K562 (cell line): ENCODE results near the gene SCN1A. TPM values are rescaled to one million over a fixed set of nuclear protein-coding genes. Genes with fewer than 3 reads are reported as not detected.

Experiments
- ATAC-seq: fragments of 200-7000 bp; cut with Tn5 transposase; 3 replicates; pipeline ENCODE4 v1.9.1; 2020; ENCODE audit warnings: moderate library complexity
- BruUV-seq: library from RNA; stranded (reverse); fragments of 400-500 nt; replicated peaks from 2 replicates; lab custom pipeline; 2021; lab: Mats Ljungman, UMichigan
- CTCF ChIA-PET: fragments of 300-600 bp; formaldehyde crosslinking; extraction: SDS; loops from one replicate; lab custom pipeline; 2021; ENCODE audit warnings: low intra/inter-chr PET ratio; lab: Yijun Ruan, JAX
- POLR2A ChIA-PET: fragments of 300-600, 350-650 bp; sonication (Branson Sonifier 250); formaldehyde crosslinking; extraction: SDS; loops from one replicate; lab custom pipeline; 2021; ENCODE audit warnings: antibody characterized with exemption, inconsistent platforms; lab: Yijun Ruan, JAX
- DNase-seq, 4 experiments: peaks; one replicate each; pipeline versions ENCODE4 v3.0.0 to v3.0.0-alpha.2; 2011 to 2018; ENCODE audit warnings: low spot score in 3 of 4, mixed read lengths in 3 of 4; ENCODE audit errors: extremely low read depth in 1 of 4
- FAIRE-seq: peaks from 2 replicates; lab custom pipeline; 2011; peaks lifted over from hg19 to GRCh38; lab: Jason Lieb, UNC
- H2AFZ ChIP-seq: 2 replicates; pipeline ENCODE4 v1.6.0; 2011; ENCODE audit warnings: low read depth, low read length, control low read depth, inconsistent platforms
- H3K27ac ChIP-seq: fragments of 200-600 bp; 3 replicates; pipeline ENCODE4 v1.8.0; 2011; ENCODE audit warnings: low read depth, mild to moderate bottlenecking, control low read depth, inconsistent platforms, low read length, moderate library complexity, mixed read lengths; ENCODE audit errors: extremely low read depth
- H3K27me3 ChIP-seq, 2 experiments: fragments of 300-600 bp in 1 of 2; 2 replicates in 1 of 2; 3 replicates in 1 of 2; pipeline versions ENCODE4 v1.6.0 to v1.8.0; 2011; ENCODE audit warnings: inconsistent platforms in 2 of 2, low read length in 2 of 2, mild to moderate bottlenecking in 1 of 2, mixed read lengths in 1 of 2, moderate library complexity in 1 of 2; ENCODE audit not compliant: control insufficient read depth in 2 of 2, insufficient read depth in 2 of 2
- H3K36me3 ChIP-seq: fragments of 300-600 bp; 3 replicates; pipeline ENCODE4 v1.8.0; 2011; ENCODE audit warnings: mild to moderate bottlenecking, low read length, inconsistent platforms; ENCODE audit not compliant: control insufficient read depth, insufficient read depth
- H3K4me1 ChIP-seq, 2 experiments: fragments of 200-600 bp in 1 of 2; replicated peaks in 1 of 2; 2 replicates in 1 of 2; 3 replicates in 1 of 2; pipeline versions ENCODE4 v1.5.1 to v1.8.0; 2011; ENCODE audit warnings: inconsistent platforms in 2 of 2, low read length in 2 of 2, mild to moderate bottlenecking in 1 of 2, mixed read lengths in 1 of 2, moderate library complexity in 1 of 2; ENCODE audit not compliant: control insufficient read depth in 2 of 2, insufficient read depth in 2 of 2
- H3K4me2 ChIP-seq: 2 replicates; pipeline ENCODE4 v1.6.1; 2011; ENCODE audit warnings: low read length, control low read depth, inconsistent platforms, mixed read lengths; ENCODE audit not compliant: insufficient read depth
- H3K4me3 ChIP-seq: fragments of 200-600 bp; sonication (generic), shearing (Covaris generic); 2 replicates; pipeline ENCODE4 v1.5.1; 2016; ENCODE audit warnings: control low read depth, inconsistent platforms
- H3K79me2 ChIP-seq: fragments of 200-600 bp; 3 replicates; pipeline ENCODE4 v1.8.0; 2011; ENCODE audit warnings: low read length, inconsistent platforms; ENCODE audit not compliant: control insufficient read depth, insufficient read depth
- H3K9ac ChIP-seq, 2 experiments: 2 replicates each; pipeline versions ENCODE4 v1.6.0 to v1.6.1; 2011; ENCODE audit warnings: low read depth in 2 of 2, low read length in 2 of 2, control low read depth in 1 of 2, inconsistent platforms in 1 of 2, mild to moderate bottlenecking in 1 of 2, mixed read lengths in 1 of 2; ENCODE audit not compliant: insufficient read depth in 1 of 2
- H3K9me1 ChIP-seq: one replicate; pipeline ENCODE4 v1.6.0; 2011; ENCODE audit warnings: inconsistent platforms, mild to moderate bottlenecking, low read length, moderate library complexity; ENCODE audit not compliant: control insufficient read depth, insufficient read depth
- H3K9me3 ChIP-seq: replicated peaks from 2 replicates; pipeline ENCODE4 v1.5.1; 2011; ENCODE audit warnings: low read depth, low read length, inconsistent platforms; ENCODE audit not compliant: control insufficient read depth, insufficient read depth
- H4K20me1 ChIP-seq: replicated peaks from 2 replicates; pipeline ENCODE4 v1.6.1; 2011; ENCODE audit warnings: low read length, inconsistent platforms, mixed read lengths; ENCODE audit not compliant: control insufficient read depth, insufficient read depth
- ELF4 ChIP-seq: fragments of 450-650 bp; formaldehyde crosslinking; IDR thresholded peaks from 2 replicates; pipeline ENCODE4 v1.4.0; 2022; ENCODE audit warnings: missing genetic modification characterization
- HBP1 ChIP-seq: fragments of 450-650 bp; formaldehyde crosslinking; IDR thresholded peaks from 2 replicates; pipeline ENCODE4 v1.4.0; 2022; ENCODE audit warnings: missing genetic modification characterization
- KLF10 ChIP-seq: fragments of 250-450 bp; sonication (Bioruptor Pico); IDR thresholded peaks from 2 replicates; pipeline ENCODE4 v1.6.1; 2021; ENCODE audit warnings: matching md5 sums
- KLF16 ChIP-seq: IDR thresholded peaks from 2 replicates; pipeline ENCODE4 v1.6.1; 2016; ENCODE audit warnings: antibody characterized with exemption
- NKRF ChIP-seq: fragments of 450-650 bp; IDR thresholded peaks from 2 replicates; pipeline ENCODE4 v1.6.1; 2016; ENCODE audit warnings: borderline replicate concordance
- PHF21A ChIP-seq: fragments of 450-650 bp; IDR thresholded peaks from 2 replicates; pipeline ENCODE4 v1.6.1; 2017; ENCODE audit warnings: low read depth, borderline replicate concordance
- PREB ChIP-seq: sonication (generic); formaldehyde crosslinking; IDR thresholded peaks from 2 replicates; pipeline ENCODE4 v1.8.1; 2023; ENCODE audit warnings: mild to moderate bottlenecking, missing genetic modification reagents
- RBM17 ChIP-seq: fragments of 200-400 bp; formaldehyde crosslinking; IDR thresholded peaks from 2 replicates; pipeline ENCODE4 v1.6.1; 2017; ENCODE audit warnings: low read depth, mild to moderate bottlenecking, low read length, borderline replicate concordance
- RFX1 ChIP-seq: fragments of 450-650 bp; IDR thresholded peaks from 2 replicates; pipeline ENCODE4 v1.6.1; 2016; ENCODE audit warnings: mild to moderate bottlenecking, moderate library complexity
- ZBTB26 ChIP-seq: fragments of 450-650 bp; formaldehyde crosslinking; IDR thresholded peaks from 2 replicates; pipeline ENCODE4 v1.4.0; 2022; ENCODE audit warnings: missing genetic modification characterization
- ZNF23 ChIP-seq: fragments of 250-450 bp; sonication (Bioruptor Pico); IDR thresholded peaks from 2 replicates; pipeline ENCODE4 v1.4.0; 2020; ENCODE audit warnings: mild to moderate bottlenecking
- in situ Hi-C: fragments of 300-500 bp; cut with MboI; formaldehyde crosslinking; loops from 4 replicates; pipeline ENCODE4 v1.15.0; 2018; ENCODE audit warnings: inconsistent platforms, mixed read lengths
- intact Hi-C: fragments of 100-400 bp; cut with micrococcal nuclease; formaldehyde crosslinking; loops from 2 replicates; pipeline ENCODE4 v1.14.2; 2022
- polyA plus RNA-seq, 8 experiments: library from polyadenylated mRNA; depleted of rRNA in 4 of 8; stranded (reverse) in 5 of 8; unstranded in 3 of 8; fragments of >200 nt; fragmentation: Nextera tagmentation in 2 of 8; fragmentation: Illumina TruSeq in 1 of 8; extraction: Ambion mirVana in 2 of 8; extraction: Trizol in 1 of 8; gene quantifications; 2 replicates each; pipeline versions ENCODE4 v1.2.1 to v1.2.3, GENCODE V29; 2011 to 2014; ENCODE audit warnings: inconsistent platforms in 1 of 8, missing spikeins in 1 of 8
- total RNA-seq, 7 experiments: library from RNA; depleted of rRNA in 6 of 7; stranded (reverse); fragments of >200 nt in 6 of 7; fragmentation: Illumina TruSeq in 2 of 7; extraction: Trizol in 2 of 7; gene quantifications; 2 replicates each; pipeline versions ENCODE4 v1.2.1 to v1.2.3, GENCODE V29; 2011 to 2021; ENCODE audit warnings: low replicate concordance in 1 of 7
- TF ChIP-seq, protein P1 (sequence below), 2 experiments: fragments of 450-650 bp in 1 of 2; sonication (generic) in 1 of 2; formaldehyde crosslinking in 1 of 2; IDR thresholded peaks in 1 of 2; conservative IDR thresholded peaks in 1 of 2; 2 replicates each; pipeline versions ENCODE4 v1.6.1 to v1.8.1; 2016 to 2023; ENCODE audit warnings: mild to moderate bottlenecking in 2 of 2, moderate library complexity in 2 of 2, inconsistent platforms in 1 of 2, missing genetic modification reagents in 1 of 2

SCN1A gene
- total and polyA plus RNA-seq, 9 of the 15 experiments (the other 6 are each of a cell fraction or from before 2014, with no cell fraction given): not detected

DNA sequence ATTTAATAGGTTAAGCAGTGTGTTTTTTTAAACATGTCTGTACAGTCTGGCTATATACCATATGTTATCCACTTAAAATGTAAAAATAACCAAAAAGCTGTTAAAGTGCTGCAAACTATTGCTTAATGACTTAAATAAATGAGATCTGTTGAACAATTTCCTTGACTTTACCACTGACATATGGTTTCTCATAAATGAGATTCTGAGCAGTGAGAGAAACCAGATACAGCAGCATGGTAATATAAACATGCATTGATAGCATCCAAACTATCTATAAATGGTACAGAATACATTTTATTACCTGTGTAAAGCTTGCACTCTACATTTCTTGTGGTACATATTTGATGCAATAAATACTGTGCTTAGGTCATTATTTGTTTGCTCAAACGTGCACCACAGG lies 138.0 kb downstream of the SCN1A start (continued):
- TF ChIP-seq PREB (CRISPR knock-in tag): no peak

DNA sequence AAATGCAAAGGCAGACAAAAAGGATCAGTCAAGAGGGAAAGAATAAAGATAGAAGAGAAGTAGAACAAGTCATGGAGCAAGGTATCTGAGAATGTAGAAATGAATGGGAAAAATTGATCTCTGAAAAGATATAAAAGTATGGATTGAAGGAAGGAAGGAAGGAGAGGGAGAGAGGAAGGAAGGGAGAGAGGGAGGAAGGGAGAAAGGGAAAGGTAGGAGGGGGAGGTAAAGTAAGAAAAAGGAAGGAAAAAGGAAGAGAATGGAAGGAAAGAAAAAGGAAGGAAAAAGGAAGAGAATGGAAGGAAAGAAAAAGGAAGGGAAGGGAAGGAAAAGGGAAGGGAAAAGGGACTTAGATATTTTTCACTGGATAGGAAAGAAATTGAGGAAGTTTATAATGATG lies 142.7 kb downstream of the SCN1A start:
- H3K4me1 ChIP-seq: no peaks in the 10 kb centered on the region
- ChIA-PET POLR2A (no interaction called here), CTCF (no interaction called here)
- H3K9me1 ChIP-seq: no peaks in the 10 kb centered on the region
- no peak overlapping the region for H3K4me3 ChIP-seq
- FAIRE-seq: no peak
- no peak for DNase-seq
- intact Hi-C loops: no loop called here
- BruUV-seq: no TSS peak
- H3K27ac ChIP-seq: no peak overlapping the region
- no peak overlapping the region for H3K4me2 ChIP-seq
- H3K27me3 ChIP-seq: no peaks in the 10 kb centered on the region
- H3K36me3 ChIP-seq: no peaks in the 10 kb centered on the region
- no peak overlapping the region for H2AFZ ChIP-seq
- in situ Hi-C loops: no loop called here
- no peaks in the 10 kb centered on the region for H3K79me2 ChIP-seq
- no peak for ATAC-seq
- H3K9me3 ChIP-seq: no peaks in the 10 kb centered on the region
- H4K20me1 ChIP-seq: no peaks in the 10 kb centered on the region
- no peak overlapping the region for H3K9ac ChIP-seq
- TF ChIP-seq KLF10 (CRISPR knock-in tag) (no peak), PHF21A (no peak), ZBTB26 (CRISPR knock-in tag) (0 out of 2 replicates have a peak, but pooled peaks have one; percentile 52), NKRF (no peak), RFX1 (no peak), ELF4 (CRISPR knock-in tag) (0 out of 2 replicates have a peak, but pooled peaks have one; percentile 45), ZNF23 (CRISPR knock-in tag) (no peak), KLF16 (no peak), HBP1 (CRISPR knock-in tag) (0 out of 2 replicates have a peak, but pooled peaks have one; percentile 62), RBM17 (no peak)
- TF ChIP-seq, protein P1, sequence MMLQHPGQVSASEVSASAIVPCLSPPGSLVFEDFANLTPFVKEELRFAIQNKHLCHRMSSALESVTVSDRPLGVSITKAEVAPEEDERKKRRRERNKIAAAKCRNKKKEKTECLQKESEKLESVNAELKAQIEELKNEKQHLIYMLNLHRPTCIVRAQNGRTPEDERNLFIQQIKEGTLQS (IDR thresholded peaks at IDR 0.05): no peak
- TF ChIP-seq, protein P1 (CRISPR knock-in tag; conservative IDR thresholded peaks at IDR 0.05): no peak
